HepG2 (cell line): Measurements from ENCODE around the gene POU2AF2. TPM values are rescaled to one million over a fixed set of nuclear protein-coding genes. Genes with fewer than 3 reads are reported as not detected.
A peak's percentile ranks its signal among the peaks of the same experiment; 100 is the strongest.

Experiments
- IKZF4 ChIP-seq: sonication (generic); formaldehyde crosslinking; IDR thresholded peaks from 2 replicates; pipeline ENCODE4 v1.5.1; 2020; ENCODE audit warnings: borderline replicate concordance, mild to moderate bottlenecking, low read depth, missing genetic modification reagents; ENCODE audit errors: not compliant biosample characterization
- IKZF5 ChIP-seq: IDR thresholded peaks from 2 replicates; pipeline ENCODE4 v1.6.1; 2018; ENCODE audit warnings: missing genetic modification reagents, mild to moderate bottlenecking, missing compliant biosample characterization
- MXD3 ChIP-seq: IDR thresholded peaks from 2 replicates; pipeline ENCODE4 v1.6.1; 2016; ENCODE audit warnings: mild to moderate bottlenecking, missing biosample characterization, missing genetic modification reagents
- RARA ChIP-seq: IDR thresholded peaks from 2 replicates; pipeline ENCODE4 v1.6.1; 2016; ENCODE audit warnings: missing genetic modification reagents, missing compliant biosample characterization
- SATB2 ChIP-seq: sonication (generic); formaldehyde crosslinking; IDR thresholded peaks from 2 replicates; pipeline ENCODE4 v1.5.0; 2020; ENCODE audit warnings: missing genetic modification reagents
- YEATS2 ChIP-seq: sonication (generic); formaldehyde crosslinking; IDR thresholded peaks from 2 replicates; pipeline ENCODE4 v1.4.0; 2020; ENCODE audit warnings: missing genetic modification reagents, borderline replicate concordance
- ZNF207 ChIP-seq: fragments of 450-650 bp; IDR thresholded peaks from 2 replicates; pipeline ENCODE4 v1.6.1; 2016; ENCODE audit warnings: antibody characterized with exemption, borderline replicate concordance
- ZNF788 ChIP-seq: sonication (generic); formaldehyde crosslinking; IDR thresholded peaks from 2 replicates; pipeline ENCODE4 v1.5.0; 2020; ENCODE audit warnings: mild to moderate bottlenecking, missing genetic modification reagents, borderline replicate concordance
- polyA plus RNA-seq, 8 experiments: library from polyadenylated mRNA; depleted of rRNA in 3 of 8; stranded (reverse) in 7 of 8; unstranded in 1 of 8; fragments of >200 nt; fragmentation: Illumina TruSeq in 4 of 8; extraction: Trizol in 4 of 8; gene quantifications; 2 replicates each; pipeline versions ENCODE4 v1.2.1 to v1.2.3, GENCODE V29; 2011 to 2016; ENCODE audit warnings: low read depth in 4 of 8, missing spikeins in 1 of 8, mixed read lengths in 1 of 8; ENCODE audit not compliant: insufficient read depth in 1 of 8
- total RNA-seq, 5 experiments: library from RNA; depleted of rRNA; stranded (reverse); fragments of >200 nt; fragmentation: Illumina TruSeq; extraction: Trizol; gene quantifications; 2 replicates each; pipeline ENCODE4 v1.2.3, GENCODE V29; 2016; ENCODE audit warnings: low read depth in 1 of 5
- TF ChIP-seq, protein P1 (sequence below), 2 experiments: fragments of 450-650 bp in 1 of 2; sonication (generic) in 1 of 2; formaldehyde crosslinking in 1 of 2; IDR thresholded peaks; 2 replicates each; pipeline versions ENCODE4 v1.6.1 to v1.8.0; 2016 to 2022; ENCODE audit warnings: antibody characterized with exemption in 1 of 2, mild to moderate bottlenecking in 1 of 2, missing genetic modification reagents in 1 of 2
- TF ChIP-seq, protein P2 (sequence below): IDR thresholded peaks from 2 replicates; pipeline ENCODE4 v1.6.1; 2016; ENCODE audit warnings: mild to moderate bottlenecking
- TF ChIP-seq, protein P3 (sequence below): sonication (generic); formaldehyde crosslinking; IDR thresholded peaks from 2 replicates; pipeline ENCODE4 v1.4.0; 2020; ENCODE audit warnings: missing genetic modification reagents, borderline replicate concordance

POU2AF2 gene
- total and polyA plus RNA-seq, 2 of the 13 experiments (the other 11 are each of a cell fraction or from before 2014, with no cell fraction given), result 0.11 TPM; not detected in 1

DNA sequence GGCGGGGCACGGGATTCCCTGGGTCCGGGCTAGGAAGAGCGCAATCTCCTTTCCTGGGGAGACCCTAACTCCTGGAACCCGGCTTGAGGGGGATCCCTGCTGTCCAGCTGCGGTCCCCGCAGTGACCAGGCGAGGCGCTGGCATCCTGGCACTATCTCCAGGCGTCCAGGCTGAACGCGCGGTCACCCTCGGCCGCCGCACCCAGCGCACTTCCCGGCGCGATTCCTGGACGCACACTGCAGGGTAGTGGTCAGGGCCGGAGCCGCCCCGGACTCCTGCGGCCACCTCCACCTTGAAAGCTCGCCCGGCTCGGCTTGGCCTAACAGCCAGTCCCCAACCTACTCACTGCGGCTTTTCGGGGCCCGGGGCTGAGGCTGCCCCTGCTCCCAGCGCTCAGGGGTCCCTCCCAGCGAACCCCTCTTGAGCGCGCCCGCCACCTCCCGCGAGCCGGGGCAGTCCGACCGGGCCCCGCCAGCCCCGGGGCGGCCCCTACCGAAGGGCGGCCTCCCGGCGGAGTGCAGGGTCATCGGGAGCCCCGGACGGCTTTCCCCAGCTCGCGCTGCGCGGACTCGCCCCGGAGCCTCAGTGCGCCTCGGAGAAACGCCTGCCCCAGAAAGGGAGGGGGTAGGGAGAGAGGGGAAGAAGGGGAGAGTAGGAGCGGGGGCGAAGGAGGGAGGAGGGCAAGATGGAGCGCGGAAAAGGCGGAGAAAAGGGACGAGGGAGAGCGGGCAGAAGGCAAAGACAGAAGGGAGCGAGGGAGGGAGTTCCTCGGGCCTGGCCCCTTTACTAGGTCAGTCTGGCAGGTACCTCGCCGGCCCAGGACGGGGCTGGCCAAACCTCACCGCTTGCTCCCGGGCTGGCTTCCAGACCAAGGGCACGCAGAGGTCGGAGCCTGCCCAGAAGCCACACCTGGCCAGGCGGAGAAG is 53.8 kb downstream of the POU2AF2 start (continued):
- TF ChIP-seq, protein P1, sequence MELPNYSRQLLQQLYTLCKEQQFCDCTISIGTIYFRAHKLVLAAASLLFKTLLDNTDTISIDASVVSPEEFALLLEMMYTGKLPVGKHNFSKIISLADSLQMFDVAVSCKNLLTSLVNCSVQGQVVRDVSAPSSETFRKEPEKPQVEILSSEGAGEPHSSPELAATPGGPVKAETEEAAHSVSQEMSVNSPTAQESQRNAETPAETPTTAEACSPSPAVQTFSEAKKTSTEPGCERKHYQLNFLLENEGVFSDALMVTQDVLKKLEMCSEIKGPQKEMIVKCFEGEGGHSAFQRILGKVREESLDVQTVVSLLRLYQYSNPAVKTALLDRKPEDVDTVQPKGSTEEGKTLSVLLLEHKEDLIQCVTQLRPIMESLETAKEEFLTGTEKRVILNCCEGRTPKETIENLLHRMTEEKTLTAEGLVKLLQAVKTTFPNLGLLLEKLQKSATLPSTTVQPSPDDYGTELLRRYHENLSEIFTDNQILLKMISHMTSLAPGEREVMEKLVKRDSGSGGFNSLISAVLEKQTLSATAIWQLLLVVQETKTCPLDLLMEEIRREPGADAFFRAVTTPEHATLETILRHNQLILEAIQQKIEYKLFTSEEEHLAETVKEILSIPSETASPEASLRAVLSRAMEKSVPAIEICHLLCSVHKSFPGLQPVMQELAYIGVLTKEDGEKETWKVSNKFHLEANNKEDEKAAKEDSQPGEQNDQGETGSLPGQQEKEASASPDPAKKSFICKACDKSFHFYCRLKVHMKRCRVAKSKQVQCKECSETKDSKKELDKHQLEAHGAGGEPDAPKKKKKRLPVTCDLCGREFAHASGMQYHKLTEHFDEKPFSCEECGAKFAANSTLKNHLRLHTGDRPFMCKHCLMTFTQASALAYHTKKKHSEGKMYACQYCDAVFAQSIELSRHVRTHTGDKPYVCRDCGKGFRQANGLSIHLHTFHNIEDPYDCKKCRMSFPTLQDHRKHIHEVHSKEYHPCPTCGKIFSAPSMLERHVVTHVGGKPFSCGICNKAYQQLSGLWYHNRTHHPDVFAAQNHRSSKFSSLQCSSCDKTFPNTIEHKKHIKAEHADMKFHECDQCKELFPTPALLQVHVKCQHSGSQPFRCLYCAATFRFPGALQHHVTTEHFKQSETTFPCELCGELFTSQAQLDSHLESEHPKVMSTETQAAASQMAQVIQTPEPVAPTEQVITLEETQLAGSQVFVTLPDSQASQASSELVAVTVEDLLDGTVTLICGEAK (IDR thresholded peaks at IDR 0.05), result no peak
- TF ChIP-seq, protein P1 (CRISPR knock-in tag; IDR thresholded peaks at IDR 0.05), result peak; percentile 35; the same call in 1 of the 2 replicates
- TF ChIP-seq RARA (CRISPR knock-in tag), result peak; percentile 48
- TF ChIP-seq, protein P2, sequence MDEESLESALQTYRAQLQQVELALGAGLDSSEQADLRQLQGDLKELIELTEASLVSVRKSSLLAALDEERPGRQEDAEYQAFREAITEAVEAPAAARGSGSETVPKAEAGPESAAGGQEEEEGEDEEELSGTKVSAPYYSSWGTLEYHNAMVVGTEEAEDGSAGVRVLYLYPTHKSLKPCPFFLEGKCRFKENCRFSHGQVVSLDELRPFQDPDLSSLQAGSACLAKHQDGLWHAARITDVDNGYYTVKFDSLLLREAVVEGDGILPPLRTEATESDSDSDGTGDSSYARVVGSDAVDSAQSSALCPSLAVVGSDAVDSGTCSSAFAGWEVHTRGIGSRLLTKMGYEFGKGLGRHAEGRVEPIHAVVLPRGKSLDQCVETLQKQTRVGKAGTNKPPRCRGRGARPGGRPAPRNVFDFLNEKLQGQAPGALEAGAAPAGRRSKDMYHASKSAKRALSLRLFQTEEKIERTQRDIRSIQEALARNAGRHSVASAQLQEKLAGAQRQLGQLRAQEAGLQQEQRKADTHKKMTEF (CRISPR knock-in tag), result peak; percentile 82
- no peak for TF ChIP-seq ZNF207
- TF ChIP-seq, protein P3, sequence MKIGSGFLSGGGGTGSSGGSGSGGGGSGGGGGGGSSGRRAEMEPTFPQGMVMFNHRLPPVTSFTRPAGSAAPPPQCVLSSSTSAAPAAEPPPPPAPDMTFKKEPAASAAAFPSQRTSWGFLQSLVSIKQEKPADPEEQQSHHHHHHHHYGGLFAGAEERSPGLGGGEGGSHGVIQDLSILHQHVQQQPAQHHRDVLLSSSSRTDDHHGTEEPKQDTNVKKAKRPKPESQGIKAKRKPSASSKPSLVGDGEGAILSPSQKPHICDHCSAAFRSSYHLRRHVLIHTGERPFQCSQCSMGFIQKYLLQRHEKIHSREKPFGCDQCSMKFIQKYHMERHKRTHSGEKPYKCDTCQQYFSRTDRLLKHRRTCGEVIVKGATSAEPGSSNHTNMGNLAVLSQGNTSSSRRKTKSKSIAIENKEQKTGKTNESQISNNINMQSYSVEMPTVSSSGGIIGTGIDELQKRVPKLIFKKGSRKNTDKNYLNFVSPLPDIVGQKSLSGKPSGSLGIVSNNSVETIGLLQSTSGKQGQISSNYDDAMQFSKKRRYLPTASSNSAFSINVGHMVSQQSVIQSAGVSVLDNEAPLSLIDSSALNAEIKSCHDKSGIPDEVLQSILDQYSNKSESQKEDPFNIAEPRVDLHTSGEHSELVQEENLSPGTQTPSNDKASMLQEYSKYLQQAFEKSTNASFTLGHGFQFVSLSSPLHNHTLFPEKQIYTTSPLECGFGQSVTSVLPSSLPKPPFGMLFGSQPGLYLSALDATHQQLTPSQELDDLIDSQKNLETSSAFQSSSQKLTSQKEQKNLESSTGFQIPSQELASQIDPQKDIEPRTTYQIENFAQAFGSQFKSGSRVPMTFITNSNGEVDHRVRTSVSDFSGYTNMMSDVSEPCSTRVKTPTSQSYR, result peak; percentile 48; the same call in 1 of the 2 replicates
- TF ChIP-seq YEATS2 (CRISPR knock-in tag), result no peak; the same call in 1 of the 2 replicates
- peak; percentile 38; the same call in 1 of the 2 replicates for TF ChIP-seq ZNF788
- TF ChIP-seq IKZF5 (CRISPR knock-in tag), result 0 out of 2 replicates have a peak, but pooled peaks have one; percentile 12
- TF ChIP-seq MXD3, result 0 out of 2 replicates have a peak, but pooled peaks have one; percentile 18
- peak; percentile 18 for TF ChIP-seq IKZF4 (CRISPR knock-in tag)
- TF ChIP-seq SATB2, result no peak
